ENCODE results near the gene UBXN1.

The UBXN1 gene

GRCh38 chr11:62716206-62716605 is 37.3 kb upstream of the UBXN1 start:
- no peak for TF ChIP-seq JUND (IDR thresholded peaks at IDR 0.05; ENCODE audit: low read depth)
- in situ Hi-C loops (cut with HindIII; ENCODE audit: low pct_unique_long_range_greater_than_20kb, low sequenced_read_pairs): no loop called here

DNA sequence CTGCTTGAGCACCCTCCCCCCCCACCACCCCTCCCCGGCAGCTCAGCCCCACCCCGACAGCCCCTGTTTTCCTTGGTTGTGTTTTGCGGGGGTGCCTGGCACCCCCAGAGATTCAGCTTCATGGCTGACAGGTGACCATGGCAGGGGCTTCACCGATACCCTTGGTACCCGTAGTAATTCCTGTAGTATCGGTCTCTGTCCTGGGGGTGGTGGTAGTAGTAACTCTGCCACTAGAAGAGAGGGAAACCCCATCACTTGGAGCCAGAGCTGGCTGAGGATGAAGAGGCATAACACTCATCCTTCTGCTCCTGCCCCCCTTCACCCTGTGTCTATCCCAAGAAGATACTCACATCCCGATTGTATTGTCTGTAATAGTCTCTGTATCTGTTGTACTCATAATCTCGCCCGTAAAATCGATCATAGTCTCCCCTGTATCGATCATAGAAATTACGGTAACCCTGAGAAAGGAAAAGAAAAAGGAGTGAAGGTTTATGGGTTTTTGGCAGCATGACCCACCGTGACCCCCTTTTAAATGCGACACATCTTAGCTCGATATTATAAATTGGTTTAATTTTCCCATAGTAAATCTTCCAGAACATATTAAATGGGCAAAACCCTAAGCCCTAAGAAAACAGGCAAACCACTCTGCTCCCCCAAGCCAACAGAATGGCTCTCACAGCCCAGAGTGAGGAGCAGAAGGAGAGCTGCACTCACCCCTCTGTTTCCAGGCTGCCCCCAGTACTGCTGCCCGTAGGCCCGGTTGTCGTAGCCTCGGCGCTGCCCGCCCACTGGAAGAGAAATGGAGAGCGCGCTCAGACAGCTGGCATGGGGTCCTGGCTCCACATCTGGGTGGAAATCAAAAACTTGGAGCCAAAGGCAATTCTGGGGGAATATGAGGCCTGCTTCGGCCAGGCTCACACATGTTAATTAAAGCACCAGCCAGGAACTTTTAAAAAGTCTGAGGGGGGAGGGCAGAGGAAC is 36.6 kb upstream of the UBXN1 start:
- in situ Hi-C loops (cut with HindIII; ENCODE audit: low pct_unique_long_range_greater_than_20kb, low sequenced_read_pairs): no loop called here
- no peak for TF ChIP-seq JUND (IDR thresholded peaks at IDR 0.05; ENCODE audit: low read depth)
- no peak for DNase-seq (ENCODE audit: low read depth in 1 of 2, low spot score in 1 of 2)

More at GRCh38 chr11:62716206-62716605, 37.3 kb upstream of the UBXN1 start:
- DNase-seq (ENCODE audit: low read depth in 1 of 2, low spot score in 1 of 2): no peak

GRCh38 chr11:62713343-62713742 is 34.5 kb upstream of the UBXN1 start:
- DNase-seq (ENCODE audit: low read depth in 1 of 2, low spot score in 1 of 2): no peak
- no peak for TF ChIP-seq JUND (IDR thresholded peaks at IDR 0.05; ENCODE audit: low read depth)

DNA sequence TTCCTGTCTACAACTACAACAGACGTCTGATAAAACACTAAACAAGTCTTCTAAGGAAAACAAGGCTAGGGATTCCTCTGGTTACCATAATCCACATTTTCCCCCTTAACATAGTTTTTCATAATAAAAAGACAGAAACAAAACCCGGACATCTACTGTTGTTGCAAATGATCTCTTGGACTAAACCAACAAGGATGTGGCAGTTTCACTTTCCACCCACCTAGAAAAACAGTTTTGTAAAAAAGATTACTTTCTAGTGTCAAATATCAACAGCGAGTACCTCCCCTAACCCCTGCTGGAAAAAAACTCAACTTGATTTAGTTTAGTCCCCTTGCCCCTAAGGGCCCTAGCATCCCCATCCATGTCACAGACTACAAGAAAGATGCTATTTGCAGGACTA is 34.0 kb upstream of the UBXN1 start:
- no peak for TF ChIP-seq JUND (IDR thresholded peaks at IDR 0.05; ENCODE audit: low read depth)
- DNase-seq (ENCODE audit: low read depth in 1 of 2, low spot score in 1 of 2): no peak
- in situ Hi-C loops (cut with HindIII; ENCODE audit: low pct_unique_long_range_greater_than_20kb, low sequenced_read_pairs): no loop called here

More at GRCh38 chr11:62713343-62713742, 34.5 kb upstream of the UBXN1 start:
- in situ Hi-C loops (cut with HindIII; ENCODE audit: low pct_unique_long_range_greater_than_20kb, low sequenced_read_pairs): no loop called here

DNA sequence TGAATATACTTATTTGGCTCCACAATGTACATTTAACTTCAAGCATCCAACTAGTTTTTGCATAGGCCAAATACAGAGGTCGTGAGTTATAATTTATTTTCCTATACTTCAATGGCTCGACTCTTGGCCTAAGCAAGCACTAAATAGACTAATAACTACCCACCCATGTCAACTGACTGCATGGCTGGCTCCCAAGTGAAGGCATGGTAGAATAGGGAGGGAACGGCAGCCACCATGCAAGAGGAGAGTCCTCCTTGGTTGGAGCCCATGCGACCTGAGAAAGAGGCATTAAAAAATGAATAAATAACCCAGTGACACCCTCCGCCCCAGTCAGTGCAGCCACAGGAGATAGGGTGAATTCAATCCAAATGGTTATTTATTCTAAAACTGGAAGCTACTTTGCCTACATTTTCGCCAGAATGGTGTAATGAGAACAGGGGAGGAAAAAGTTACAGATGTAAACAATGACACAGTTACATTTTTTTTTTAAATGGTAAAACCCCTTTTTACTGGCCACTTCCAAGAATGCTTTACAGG is 33.5 kb upstream of the UBXN1 start:
- TF ChIP-seq JUND (IDR thresholded peaks at IDR 0.05; ENCODE audit: low read depth): no peak
- in situ Hi-C loops (cut with HindIII; ENCODE audit: low pct_unique_long_range_greater_than_20kb, low sequenced_read_pairs): no loop called here
- DNase-seq (ENCODE audit: low read depth in 1 of 2, low spot score in 1 of 2): no peak

DNA sequence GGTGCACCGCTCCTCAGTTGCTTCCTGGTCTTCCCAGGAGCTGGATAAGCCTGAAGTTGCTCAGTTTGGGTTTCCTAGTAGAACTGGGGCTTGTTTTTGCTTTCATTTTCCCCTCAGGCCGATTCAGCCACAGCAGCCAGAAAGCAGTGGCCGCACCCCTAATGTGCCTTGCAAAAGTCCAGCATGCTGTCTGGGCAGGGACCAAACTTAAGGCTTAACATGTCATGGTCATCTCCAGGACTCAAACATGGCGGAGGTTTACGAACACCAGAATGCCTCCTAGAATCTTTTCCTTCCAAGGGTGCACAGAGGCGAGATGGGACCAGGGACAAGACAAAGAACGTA is 31.1 kb upstream of the UBXN1 start:
- no peak for TF ChIP-seq JUND (IDR thresholded peaks at IDR 0.05; ENCODE audit: low read depth)

DNA sequence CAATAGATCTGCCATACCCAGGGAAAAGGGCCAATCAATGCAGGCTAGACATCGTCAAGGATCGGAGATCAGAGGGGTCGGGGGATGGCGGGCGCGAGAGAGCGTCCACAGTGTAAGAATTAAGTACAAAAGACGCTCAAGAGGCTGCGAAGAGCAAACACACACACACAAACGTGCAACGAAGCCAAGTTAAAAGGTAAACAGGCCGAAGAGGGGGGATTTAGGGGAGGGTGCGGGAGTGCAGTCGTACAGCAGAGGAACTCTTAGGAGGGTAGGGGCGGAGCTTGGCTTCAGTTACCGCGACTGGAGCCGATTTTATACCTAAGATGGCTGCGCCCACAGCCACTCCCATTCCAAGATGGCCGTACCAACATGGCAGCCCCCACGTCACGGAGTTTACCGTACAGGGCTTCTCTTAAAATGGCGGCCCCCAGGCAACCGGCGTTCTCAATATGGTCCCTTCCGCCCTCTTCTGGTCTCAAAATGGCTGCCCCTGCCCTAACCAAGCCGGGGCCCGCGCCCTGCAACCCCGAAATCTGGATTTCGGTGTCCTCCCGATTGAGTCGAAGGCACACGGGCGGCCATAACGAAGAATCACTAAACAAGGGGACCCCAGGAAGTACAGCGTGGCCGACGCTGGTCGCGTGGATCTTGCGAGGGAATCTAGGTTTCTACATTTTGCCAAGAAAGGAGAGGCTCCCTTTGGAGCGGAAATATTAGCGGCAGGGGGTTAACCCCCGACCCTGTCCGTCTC is 30.6 kb upstream of the UBXN1 start:
- TF ChIP-seq JUND (IDR thresholded peaks at IDR 0.05; ENCODE audit: low read depth): no peak
- DNase-seq (ENCODE audit: low read depth in 1 of 2, low spot score in 1 of 2): no peak
- in situ Hi-C loops (cut with HindIII; ENCODE audit: low pct_unique_long_range_greater_than_20kb, low sequenced_read_pairs): no loop called here

More for the DNA sequence above, 31.1 kb upstream of the UBXN1 start:
- in situ Hi-C loops (cut with HindIII; ENCODE audit: low pct_unique_long_range_greater_than_20kb, low sequenced_read_pairs): no loop called here
- DNase-seq (ENCODE audit: low read depth in 1 of 2, low spot score in 1 of 2): no peak

GRCh38 chr11:62708793-62709192 is 29.9 kb upstream of the UBXN1 start:
- no peak for TF ChIP-seq JUND (IDR thresholded peaks at IDR 0.05; ENCODE audit: low read depth)
- in situ Hi-C loops (cut with HindIII; ENCODE audit: low pct_unique_long_range_greater_than_20kb, low sequenced_read_pairs): no loop called here
- DNase-seq (ENCODE audit: low read depth in 1 of 2, low spot score in 1 of 2): no peak

DNA sequence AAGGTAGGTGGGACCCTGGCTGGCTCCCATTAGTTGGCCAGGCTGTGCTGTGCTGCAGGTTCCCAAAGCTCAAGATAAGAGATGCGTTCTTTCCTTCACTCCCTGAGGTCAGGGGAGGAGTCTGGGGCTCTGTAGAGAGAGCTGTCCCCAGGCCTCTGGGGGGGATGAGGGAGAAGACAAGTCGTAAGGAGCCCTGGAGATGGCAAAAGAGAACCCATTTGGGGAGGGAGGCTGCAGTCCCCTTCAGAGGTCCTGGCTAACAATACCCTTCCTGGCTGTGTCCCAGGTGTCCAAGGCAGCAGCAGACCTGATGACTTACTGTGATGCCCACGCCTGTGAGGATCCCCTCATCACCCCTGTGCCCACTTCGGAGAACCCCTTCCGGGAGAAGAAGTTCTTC is 29.5 kb upstream of the UBXN1 start:
- TF ChIP-seq JUND (IDR thresholded peaks at IDR 0.05; ENCODE audit: low read depth): no peak
- DNase-seq (ENCODE audit: low read depth in 1 of 2, low spot score in 1 of 2): no peak
- in situ Hi-C loops (cut with HindIII; ENCODE audit: low pct_unique_long_range_greater_than_20kb, low sequenced_read_pairs): no loop called here

DNA sequence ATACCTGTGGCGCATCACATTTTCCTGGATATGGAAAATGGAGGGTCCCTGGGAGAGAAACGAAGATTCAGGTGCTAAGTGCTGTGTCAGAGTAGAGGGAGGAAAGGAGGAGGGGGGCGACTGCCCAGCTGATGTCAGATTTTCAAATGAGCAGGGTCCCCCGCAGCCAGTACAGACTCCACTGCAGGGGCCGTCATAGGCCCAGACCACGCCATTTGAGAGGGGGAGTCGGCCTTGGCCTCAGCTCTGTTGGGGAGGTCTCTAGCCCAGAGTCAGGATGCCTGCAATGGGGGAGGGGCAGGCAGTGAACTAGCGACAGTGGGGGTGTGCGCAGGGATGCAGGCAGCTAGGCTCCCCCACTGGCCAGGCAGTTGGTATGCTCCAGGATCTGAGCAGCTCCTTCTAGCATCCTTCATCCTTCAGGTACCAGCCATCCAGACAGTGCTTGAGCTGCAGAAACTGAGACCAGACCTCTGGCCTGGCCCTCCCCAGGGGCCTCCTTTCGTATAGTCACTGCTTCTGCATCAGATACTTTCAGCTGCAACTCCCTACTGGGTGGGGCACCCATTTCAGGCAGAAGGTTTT is 28.5 kb upstream of the UBXN1 start, which contains the start of the genes BSCL2 and GNG3:
Gene BSCL2, minus strand, starts transcription at position 148 of the 585 bp plus-strand sequence. CDS start 229 bp downstream, outside the sequence.
Gene GNG3, plus strand, starts transcription at position 400 of the 585 bp plus-strand sequence. CDS start 620 bp downstream, outside the sequence.
- in situ Hi-C loops (cut with HindIII; ENCODE audit: low pct_unique_long_range_greater_than_20kb, low sequenced_read_pairs): no loop called here
- DNase-seq (ENCODE audit: low read depth in 1 of 2, low spot score in 1 of 2): no peak
- no peak for TF ChIP-seq JUND (IDR thresholded peaks at IDR 0.05; ENCODE audit: low read depth)

DNA sequence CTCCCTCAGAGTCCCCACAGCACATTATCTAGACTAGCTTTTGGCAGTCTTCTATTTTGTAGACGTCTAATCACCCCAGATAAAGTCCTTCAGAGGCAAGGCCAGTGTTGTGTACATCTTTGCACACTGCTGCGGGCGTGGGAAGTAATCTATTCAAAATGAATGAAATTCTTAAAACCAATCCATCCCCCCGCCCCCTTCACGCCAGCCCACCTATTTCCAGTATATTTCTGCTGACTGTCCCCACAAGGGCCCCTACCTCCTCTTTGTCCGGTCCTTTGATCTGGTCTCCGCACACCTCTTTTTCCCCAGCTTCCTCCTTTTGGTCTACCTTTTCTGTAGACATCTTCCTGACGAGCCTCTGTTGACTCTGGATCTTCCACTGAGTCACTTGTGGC is 28.0 kb upstream of the UBXN1 start:
- no peak for DNase-seq (ENCODE audit: low read depth in 1 of 2, low spot score in 1 of 2)
- in situ Hi-C loops (cut with HindIII; ENCODE audit: low pct_unique_long_range_greater_than_20kb, low sequenced_read_pairs): no loop called here
- TF ChIP-seq JUND (IDR thresholded peaks at IDR 0.05; ENCODE audit: low read depth): no peak
